Stomach (tissue), 9 donors: ENCODE results near the gene BRPF1. TPM values are rescaled to one million over a fixed set of nuclear protein-coding genes. Genes with fewer than 3 reads are reported as not detected.
A peak's percentile ranks its signal among the peaks of the same experiment; 100 is the strongest.

Experiments
- DNase-seq, 2 donors: peaks; one replicate each; pipeline versions ENCODE4 v3.0.0 to v3.0.0-alpha.2; 2013 to 2019
- H3K27ac ChIP-seq, 5 donors: fragments of 200-600 bp in 4 of 5; sonication (generic) in 4 of 5; one replicate each; pipeline ENCODE4 v1.5.1; 2013 to 2019; ENCODE audit warnings: mild to moderate bottlenecking in 1 of 5, moderate library complexity in 1 of 5
- H3K27me3 ChIP-seq, 3 donors: fragments of 200-600 bp; sonication (generic); one replicate each; pipeline ENCODE4 v1.5.1; 2017 to 2019; ENCODE audit warnings: mixed run types in 1 of 3
- H3K36me3 ChIP-seq, 4 donors: fragments of 200-600 bp; sonication (generic); 1 replicate in 3 of 4; 2 replicates in 1 of 4; pipeline ENCODE4 v1.5.1; 2016 to 2019
- H3K4me1 ChIP-seq, 4 donors: fragments of 200-600 bp; sonication (generic); one replicate each; pipeline ENCODE4 v1.5.1; 2016 to 2019
- H3K4me3 ChIP-seq, 4 donors: fragments of 200-600 bp; sonication (generic) in 3 of 4; one replicate each; pipeline ENCODE4 v1.5.1; 2016 to 2019; ENCODE audit warnings: mild to moderate bottlenecking in 1 of 4
- H3K9me3 ChIP-seq, 4 donors: fragments of 200-600 bp; sonication (generic); one replicate each; pipeline ENCODE4 v1.5.1; 2016 to 2019
- EP300 ChIP-seq: sonication (generic); formaldehyde crosslinking; IDR thresholded peaks from one replicate; pipeline ENCODE4 v1.6.1; 2017; ENCODE audit warnings: antibody characterized with exemption
- POLR2A ChIP-seq, 4 donors: fragments of 450-650 bp; IDR thresholded peaks; one replicate each; pipeline ENCODE4 v1.6.1; 2016; ENCODE audit warnings: antibody characterized with exemption in 4 of 4, control low read depth in 2 of 4, mild to moderate bottlenecking in 1 of 4, moderate library complexity in 1 of 4
- POLR2AphosphoS5 ChIP-seq, 3 donors: sonication (generic); formaldehyde crosslinking; IDR thresholded peaks; one replicate each; pipeline ENCODE4 v1.6.1; 2016; ENCODE audit warnings: antibody characterized with exemption in 3 of 3
- WGBS, 5 donors: extraction: QIAGEN DNeasy Blood & Tissue Kit in 3 of 5; methylation state at CpG; one replicate each; pipeline versions ENCODE4 v1.1.5 to v1.1.7; 2013 to 2018; 5-methylcytosine and 5-hydroxymethylcytosine counted together
- intact Hi-C: fragments of 100-400 bp; cut with DNase I; formaldehyde crosslinking; loops from one replicate; pipeline ENCODE4 v1.15.1; 2023; ENCODE audit warnings: low total_unique reads
- polyA plus RNA-seq, 3 donors: library from polyadenylated mRNA; stranded (reverse); fragments of 200-250 nt; gene quantifications; one replicate each; pipeline ENCODE4 v1.2.3, GENCODE V29; 2013
- total RNA-seq, 5 donors: library from RNA; depleted of rRNA; stranded (reverse); fragments of >200 nt; gene quantifications; one replicate each; pipeline versions ENCODE4 v1.1.0 to v1.2.3, GENCODE V29; 2014 to 2016
- TF ChIP-seq, protein P1 (sequence below), 7 experiments: fragments of 450-650 bp in 4 of 7; fragments of 200-600 bp in 3 of 7; sonication (generic) in 3 of 7; IDR thresholded peaks; one replicate each; pipeline ENCODE4 v1.5.1; 2016 to 2019; ENCODE audit warnings: antibody characterized with exemption in 7 of 7, control low read depth in 2 of 7, mild to moderate bottlenecking in 1 of 7
- donor health status: healthy with polysubstance abuse.
- donor health status: Bipolar disorder and iron deficiency.
- donor health status: healthy.

The BRPF1 gene
- total and polyA plus RNA-seq, 8 donors = 4.1 to 53.6 (median 11.1) TPM

DNA sequence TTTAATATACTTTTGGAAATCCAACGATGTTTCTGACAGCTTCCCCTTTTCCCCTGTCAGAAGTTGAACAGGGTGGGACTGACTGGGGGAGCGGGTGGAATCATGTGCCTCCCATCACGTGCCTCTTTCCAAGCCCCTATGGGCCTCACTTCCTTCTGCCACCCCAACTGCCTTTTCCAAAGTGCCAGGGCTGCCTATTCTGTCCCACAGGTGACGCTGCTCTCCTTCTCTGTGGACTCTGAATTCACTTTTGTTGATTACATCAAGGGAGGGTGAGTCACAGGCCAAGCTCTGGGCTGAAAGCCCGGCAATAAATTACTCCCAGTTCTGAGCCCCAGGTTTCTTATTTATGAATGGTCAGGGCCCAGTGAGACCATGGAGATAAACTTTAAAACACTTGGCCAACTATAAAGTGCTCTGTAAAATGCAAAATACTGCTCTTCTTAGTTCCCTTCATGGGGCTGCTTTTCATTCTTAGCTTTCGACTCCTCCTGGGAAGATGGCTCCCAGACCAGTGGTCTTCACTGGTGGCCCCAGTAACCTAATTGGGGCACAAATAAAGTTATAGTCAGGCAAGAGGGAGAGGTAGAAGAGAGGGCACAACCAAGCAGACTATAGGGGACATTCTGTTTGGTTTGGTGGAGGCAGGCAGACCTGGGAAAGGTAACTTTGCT, 15.6 kb upstream of the BRPF1 start:
- Histone ChIP-seq H3K36me3 (no peaks in the 10 kb centered on the region), H3K27me3 (no peaks in the 10 kb centered on the region), H3K4me1 (peaks cover 0 to 20% (median 3%) of the 10 kb centered on the region in 4 donors), H3K9me3 (no peaks in the 10 kb centered on the region), H3K27ac (peak overlapping the region in 4 of 5 donors; percentile 26 to 64 (median 48)), H3K4me3 (no peak overlapping the region)
- WGBS, 5 donors = 21 to 29% (median 23%) methylated on average over 6 of the region's 6 CpGs
- TF ChIP-seq POLR2A (IDR thresholded peaks at IDR 0.05) (no peak), EP300 (no peak), POLR2AphosphoS5 (IDR thresholded peaks at IDR 0.05) (peak; percentile 57 to 90 (median 67))
- TF ChIP-seq, protein P1, sequence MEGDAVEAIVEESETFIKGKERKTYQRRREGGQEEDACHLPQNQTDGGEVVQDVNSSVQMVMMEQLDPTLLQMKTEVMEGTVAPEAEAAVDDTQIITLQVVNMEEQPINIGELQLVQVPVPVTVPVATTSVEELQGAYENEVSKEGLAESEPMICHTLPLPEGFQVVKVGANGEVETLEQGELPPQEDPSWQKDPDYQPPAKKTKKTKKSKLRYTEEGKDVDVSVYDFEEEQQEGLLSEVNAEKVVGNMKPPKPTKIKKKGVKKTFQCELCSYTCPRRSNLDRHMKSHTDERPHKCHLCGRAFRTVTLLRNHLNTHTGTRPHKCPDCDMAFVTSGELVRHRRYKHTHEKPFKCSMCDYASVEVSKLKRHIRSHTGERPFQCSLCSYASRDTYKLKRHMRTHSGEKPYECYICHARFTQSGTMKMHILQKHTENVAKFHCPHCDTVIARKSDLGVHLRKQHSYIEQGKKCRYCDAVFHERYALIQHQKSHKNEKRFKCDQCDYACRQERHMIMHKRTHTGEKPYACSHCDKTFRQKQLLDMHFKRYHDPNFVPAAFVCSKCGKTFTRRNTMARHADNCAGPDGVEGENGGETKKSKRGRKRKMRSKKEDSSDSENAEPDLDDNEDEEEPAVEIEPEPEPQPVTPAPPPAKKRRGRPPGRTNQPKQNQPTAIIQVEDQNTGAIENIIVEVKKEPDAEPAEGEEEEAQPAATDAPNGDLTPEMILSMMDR (IDR thresholded peaks at IDR 0.05) = peak in 5 of 7 experiments; percentile 52 to 87 (median 70)
- intact Hi-C loops = no loop called here
- peak; percentile 76 to 84 for DNase-seq

DNA sequence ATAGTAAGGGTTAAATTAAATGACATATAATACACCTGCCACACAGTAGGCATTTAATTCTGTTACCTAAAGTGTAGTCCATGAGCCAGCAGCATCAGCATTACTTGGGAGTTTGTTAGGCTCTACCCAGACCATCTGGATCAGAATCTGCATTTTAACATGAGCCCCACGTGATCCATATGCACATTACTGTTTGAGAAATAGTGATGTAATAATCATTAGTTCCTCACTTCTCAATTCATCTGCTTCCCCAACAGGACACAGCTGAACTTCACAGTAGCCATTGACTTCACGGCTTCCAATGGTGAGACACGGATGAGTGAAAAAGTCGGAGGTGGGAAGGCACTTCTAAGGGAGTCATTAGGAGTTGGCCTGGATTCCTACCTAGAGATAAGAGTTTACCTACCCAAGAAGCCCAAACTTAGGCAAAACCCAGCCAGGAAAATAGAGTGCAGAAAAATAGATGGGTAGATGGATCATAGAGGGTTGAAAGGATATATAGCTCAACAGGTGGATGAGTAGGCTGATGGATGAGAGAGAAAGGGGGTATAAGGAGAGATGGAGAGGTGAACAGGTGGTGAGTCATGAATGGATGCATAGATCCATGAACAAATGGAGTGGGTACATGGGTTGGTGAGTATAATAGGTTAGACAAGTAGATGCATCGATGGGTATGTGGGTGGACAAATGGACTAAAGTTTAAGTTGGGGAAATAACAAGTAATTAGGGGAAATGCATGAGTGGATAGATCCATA, 14.6 kb upstream of the BRPF1 start:
- no peaks in the 10 kb centered on the region for H3K9me3 ChIP-seq
- 72 to 83% (median 78%) methylated on average over 5 of the region's 5 CpGs for WGBS, 5 donors
- no peak for DNase-seq
- H3K27ac ChIP-seq = no peak overlapping the region
- TF ChIP-seq POLR2AphosphoS5 (IDR thresholded peaks at IDR 0.05) (no peak), EP300 (no peak), POLR2A (IDR thresholded peaks at IDR 0.05) (no peak)
- TF ChIP-seq, protein P1 (IDR thresholded peaks at IDR 0.05) = no peak
- H3K4me1 ChIP-seq = peaks cover 0 to 20% (median 3%) of the 10 kb centered on the region in 4 donors
- intact Hi-C loops = no loop called here
- no peak overlapping the region for H3K4me3 ChIP-seq
- no peaks in the 10 kb centered on the region for H3K27me3 ChIP-seq
- H3K36me3 ChIP-seq = no peaks in the 10 kb centered on the region

DNA sequence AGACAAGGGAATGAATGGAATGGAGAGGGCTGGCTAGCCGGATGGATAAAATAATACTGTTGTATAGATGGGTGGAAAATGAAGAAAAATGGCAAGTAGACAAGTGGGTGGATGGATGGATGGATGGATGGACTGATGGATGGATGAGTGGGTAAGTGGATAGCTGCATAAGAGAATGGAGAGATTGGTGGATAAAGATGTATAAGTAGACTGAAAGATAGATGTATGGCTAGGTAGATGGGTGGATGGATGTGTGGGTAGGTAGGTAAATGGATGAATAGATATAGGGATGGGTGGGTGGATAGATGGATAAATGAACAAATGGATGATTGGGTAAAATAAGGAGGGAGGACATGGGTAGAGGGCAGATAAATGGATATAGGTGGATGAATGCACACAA, 14.0 kb upstream of the BRPF1 start:
- Histone ChIP-seq H3K27ac (no peak overlapping the region), H3K9me3 (no peaks in the 10 kb centered on the region), H3K36me3 (no peaks in the 10 kb centered on the region), H3K4me1 (peaks cover 0 to 20% (median 3%) of the 10 kb centered on the region in 4 donors), H3K27me3 (no peaks in the 10 kb centered on the region), H3K4me3 (no peak overlapping the region)
- no peak for DNase-seq
- 89 to 96% (median 92%) methylated on average over 1 of the region's 1 CpG for WGBS, 5 donors
- TF ChIP-seq EP300 (no peak), POLR2AphosphoS5 (IDR thresholded peaks at IDR 0.05) (no peak), POLR2A (IDR thresholded peaks at IDR 0.05) (no peak)
- TF ChIP-seq, protein P1 (IDR thresholded peaks at IDR 0.05) = no peak
- intact Hi-C loops = no loop called here

DNA sequence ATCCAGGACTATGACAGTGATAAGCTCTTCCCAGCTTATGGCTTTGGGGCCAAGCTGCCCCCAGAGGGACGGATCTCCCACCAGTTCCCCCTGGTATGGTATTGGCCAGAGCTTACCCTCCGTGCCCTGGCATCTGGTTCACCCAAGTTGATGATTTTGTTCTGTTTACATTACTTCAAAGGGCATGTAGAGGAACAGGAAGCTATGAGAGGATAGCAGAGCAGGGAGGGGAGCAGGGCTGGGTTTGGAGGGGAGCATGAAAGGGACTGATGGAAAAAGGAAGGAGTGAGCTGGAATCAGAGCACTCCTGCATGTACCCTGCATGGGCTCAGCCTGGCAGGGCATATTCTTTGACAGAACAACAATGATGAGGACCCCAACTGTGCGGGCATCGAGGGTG, 13.4 kb upstream of the BRPF1 start:
- no peak overlapping the region for H3K27ac ChIP-seq
- H3K4me3 ChIP-seq = no peak overlapping the region
- H3K27me3 ChIP-seq = no peaks in the 10 kb centered on the region
- peaks cover 0 to 20% (median 3%) of the 10 kb centered on the region in 4 donors for H3K4me1 ChIP-seq
- intact Hi-C loops = no loop called here
- H3K36me3 ChIP-seq = no peaks in the 10 kb centered on the region
- no peaks in the 10 kb centered on the region for H3K9me3 ChIP-seq
- WGBS, 5 donors = 53 to 67% (median 61%) methylated on average over 4 of the region's 4 CpGs
- DNase-seq = no peak
- TF ChIP-seq POLR2A (IDR thresholded peaks at IDR 0.05) = no peak
- TF ChIP-seq POLR2AphosphoS5 (IDR thresholded peaks at IDR 0.05) = no peak
- TF ChIP-seq, protein P1 (IDR thresholded peaks at IDR 0.05) = no peak
- no peak for TF ChIP-seq EP300
